ENCODE measurements around the gene DHFR.

The DHFR gene

DNA sequence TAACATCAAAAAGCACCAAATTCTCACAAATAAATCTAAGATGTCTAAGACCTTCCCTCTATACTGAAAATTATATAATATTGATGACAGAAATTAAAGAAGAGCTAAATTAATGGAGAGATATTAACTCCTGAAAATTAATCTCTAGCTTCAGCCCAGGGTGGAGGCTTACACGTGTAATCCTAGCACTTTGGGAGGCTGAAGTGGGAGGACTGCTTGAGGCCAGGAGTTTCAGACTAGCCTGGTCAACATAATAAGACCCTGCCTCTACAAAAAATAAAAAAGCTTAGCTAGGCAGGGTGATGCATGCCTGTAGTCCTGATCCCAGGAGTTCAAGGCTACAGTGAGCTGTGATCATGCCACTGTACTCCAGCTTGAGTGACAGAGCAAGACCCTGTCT is 45.1 kb downstream of the DHFR start:
- TF ChIP-seq, protein P1, sequence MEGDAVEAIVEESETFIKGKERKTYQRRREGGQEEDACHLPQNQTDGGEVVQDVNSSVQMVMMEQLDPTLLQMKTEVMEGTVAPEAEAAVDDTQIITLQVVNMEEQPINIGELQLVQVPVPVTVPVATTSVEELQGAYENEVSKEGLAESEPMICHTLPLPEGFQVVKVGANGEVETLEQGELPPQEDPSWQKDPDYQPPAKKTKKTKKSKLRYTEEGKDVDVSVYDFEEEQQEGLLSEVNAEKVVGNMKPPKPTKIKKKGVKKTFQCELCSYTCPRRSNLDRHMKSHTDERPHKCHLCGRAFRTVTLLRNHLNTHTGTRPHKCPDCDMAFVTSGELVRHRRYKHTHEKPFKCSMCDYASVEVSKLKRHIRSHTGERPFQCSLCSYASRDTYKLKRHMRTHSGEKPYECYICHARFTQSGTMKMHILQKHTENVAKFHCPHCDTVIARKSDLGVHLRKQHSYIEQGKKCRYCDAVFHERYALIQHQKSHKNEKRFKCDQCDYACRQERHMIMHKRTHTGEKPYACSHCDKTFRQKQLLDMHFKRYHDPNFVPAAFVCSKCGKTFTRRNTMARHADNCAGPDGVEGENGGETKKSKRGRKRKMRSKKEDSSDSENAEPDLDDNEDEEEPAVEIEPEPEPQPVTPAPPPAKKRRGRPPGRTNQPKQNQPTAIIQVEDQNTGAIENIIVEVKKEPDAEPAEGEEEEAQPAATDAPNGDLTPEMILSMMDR (IDR thresholded peaks at IDR 0.05; ENCODE audit: insufficient read depth, low read length, poor library complexity, severe bottlenecking) = no peak
- no peak for DNase-seq (ENCODE audit: extremely low read depth, insufficient read length)
- H3K36me3 ChIP-seq (ENCODE audit: control insufficient read depth, insufficient read depth, low read length) = no peaks in the 10 kb centered on the region
- H3K4me3 ChIP-seq (replicated peaks; ENCODE audit: low read depth, low read length) = no peak overlapping the region
- no peaks in the 10 kb centered on the region for H3K27me3 ChIP-seq (replicated peaks; ENCODE audit: control insufficient read depth, insufficient read depth, low read length)

DNA sequence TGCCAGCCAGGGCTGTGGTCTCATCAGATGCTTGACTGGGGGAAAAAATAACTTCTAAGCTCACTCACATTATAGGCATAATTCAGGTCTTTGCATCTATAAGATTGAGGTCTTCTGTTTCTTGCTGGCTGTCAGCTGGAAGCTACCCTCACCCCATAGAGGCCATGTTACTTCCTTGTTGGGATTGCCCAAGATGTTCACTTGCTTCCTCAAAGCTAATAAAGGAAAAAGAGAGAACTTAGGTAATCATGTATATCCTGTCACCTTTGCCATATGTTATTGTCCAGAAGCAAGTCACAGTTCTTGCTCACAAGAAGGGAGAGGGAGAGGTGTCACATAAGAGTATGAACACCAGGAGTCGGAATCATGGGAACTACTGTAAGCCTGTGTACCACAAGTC is 46.1 kb downstream of the DHFR start:
- H3K36me3 ChIP-seq (ENCODE audit: control insufficient read depth, insufficient read depth, low read length) = no peaks in the 10 kb centered on the region
- DNase-seq (ENCODE audit: extremely low read depth, insufficient read length) = no peak
- H3K27me3 ChIP-seq (replicated peaks; ENCODE audit: control insufficient read depth, insufficient read depth, low read length) = no peaks in the 10 kb centered on the region
- TF ChIP-seq, protein P1 (IDR thresholded peaks at IDR 0.05; ENCODE audit: insufficient read depth, low read length, poor library complexity, severe bottlenecking) = no peak
- H3K4me3 ChIP-seq (replicated peaks; ENCODE audit: low read depth, low read length) = no peak overlapping the region

DNA sequence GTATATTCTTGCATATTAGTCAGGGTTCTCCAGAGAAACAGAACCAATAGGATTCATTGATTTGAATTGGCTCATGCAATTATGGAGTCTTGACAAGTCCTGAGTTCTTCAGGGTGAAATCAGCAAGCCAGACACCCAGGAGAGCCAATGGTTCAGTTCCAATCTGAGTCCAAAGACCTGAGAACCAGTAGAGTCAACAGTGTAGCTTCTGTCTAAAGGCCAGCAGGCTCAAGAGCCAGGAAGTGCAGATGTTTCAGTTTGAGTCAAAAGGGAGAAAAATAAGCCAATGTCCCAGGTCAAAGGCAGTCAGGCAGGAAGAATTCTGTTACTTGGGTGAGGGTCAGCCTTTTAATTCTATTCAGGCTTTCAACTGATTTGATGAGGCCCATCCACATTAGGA is 47.0 kb downstream of the DHFR start:
- no peaks in the 10 kb centered on the region for H3K36me3 ChIP-seq (ENCODE audit: control insufficient read depth, insufficient read depth, low read length)
- no peaks in the 10 kb centered on the region for H3K27me3 ChIP-seq (replicated peaks; ENCODE audit: control insufficient read depth, insufficient read depth, low read length)
- H3K4me3 ChIP-seq (replicated peaks; ENCODE audit: low read depth, low read length) = no peak overlapping the region
- DNase-seq (ENCODE audit: extremely low read depth, insufficient read length) = peak; percentile 35
- TF ChIP-seq, protein P1 (IDR thresholded peaks at IDR 0.05; ENCODE audit: insufficient read depth, low read length, poor library complexity, severe bottlenecking) = no peak

DNA sequence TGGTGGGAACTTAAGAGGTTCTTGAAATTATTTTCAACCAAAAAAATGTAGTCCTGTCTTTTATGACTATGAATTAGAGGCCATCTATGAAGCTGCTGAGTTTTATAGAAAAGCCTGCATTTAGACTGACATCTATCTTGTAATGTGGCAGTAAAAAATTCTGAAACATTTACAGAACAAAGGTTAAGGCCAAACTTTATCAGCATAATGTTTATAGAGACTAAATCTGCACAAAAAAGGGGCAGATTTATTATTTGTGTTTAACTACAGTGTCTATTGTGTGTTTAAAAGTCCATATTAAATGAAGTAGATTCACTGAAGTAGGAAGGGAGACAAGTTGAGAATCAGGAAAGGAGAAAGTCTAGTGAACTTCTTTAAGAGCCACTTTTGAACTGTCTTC is 47.4 kb downstream of the DHFR start:
- no peak for DNase-seq (ENCODE audit: extremely low read depth, insufficient read length)
- no peak overlapping the region for H3K4me3 ChIP-seq (replicated peaks; ENCODE audit: low read depth, low read length)
- TF ChIP-seq, protein P1 (IDR thresholded peaks at IDR 0.05; ENCODE audit: insufficient read depth, low read length, poor library complexity, severe bottlenecking) = no peak
- no peaks in the 10 kb centered on the region for H3K36me3 ChIP-seq (ENCODE audit: control insufficient read depth, insufficient read depth, low read length)
- no peaks in the 10 kb centered on the region for H3K27me3 ChIP-seq (replicated peaks; ENCODE audit: control insufficient read depth, insufficient read depth, low read length)

DNA sequence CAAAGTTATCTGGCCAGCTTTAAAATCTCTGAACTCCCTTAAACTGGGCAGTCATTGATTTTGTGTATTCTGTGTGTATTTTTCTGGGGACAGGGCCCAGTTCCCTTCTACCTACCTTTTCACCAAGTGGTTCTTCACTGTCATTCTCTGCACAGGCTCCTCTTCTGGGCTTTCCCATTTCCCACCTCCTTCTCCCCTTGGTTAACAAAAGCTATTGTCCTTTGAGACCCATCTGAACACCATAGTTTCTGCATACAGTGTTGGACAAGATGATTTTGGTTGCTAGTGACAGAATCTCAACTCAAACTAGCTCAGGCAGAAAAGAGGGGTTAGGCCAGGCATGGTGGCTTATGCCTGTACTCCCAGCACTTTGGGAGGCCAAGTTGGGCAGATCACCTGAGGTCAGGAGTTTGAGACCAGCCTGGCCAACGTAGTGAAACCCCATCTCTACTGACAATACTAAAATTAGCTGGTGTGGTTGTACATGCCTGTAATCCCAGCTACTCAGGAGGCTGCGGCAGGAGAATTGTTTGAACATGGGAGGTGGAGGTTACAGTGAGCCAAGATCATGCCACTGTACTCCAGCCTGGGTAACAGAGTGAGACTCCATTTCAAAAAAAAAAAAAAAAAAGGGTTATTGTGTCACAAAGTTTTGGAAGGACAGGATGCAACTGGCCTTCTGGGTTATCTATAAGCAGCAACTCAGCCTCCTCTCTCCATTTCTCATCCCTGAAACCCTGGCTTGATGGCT is 53.7 kb downstream of the DHFR start:
- no peak for DNase-seq (ENCODE audit: extremely low read depth, insufficient read length)
- TF ChIP-seq, protein P1 (IDR thresholded peaks at IDR 0.05; ENCODE audit: insufficient read depth, low read length, poor library complexity, severe bottlenecking) = no peak
- no peaks in the 10 kb centered on the region for H3K27me3 ChIP-seq (replicated peaks; ENCODE audit: control insufficient read depth, insufficient read depth, low read length)
- H3K4me3 ChIP-seq (replicated peaks; ENCODE audit: low read depth, low read length) = no peak overlapping the region
- H3K36me3 ChIP-seq (ENCODE audit: control insufficient read depth, insufficient read depth, low read length) = no peaks in the 10 kb centered on the region

DNA sequence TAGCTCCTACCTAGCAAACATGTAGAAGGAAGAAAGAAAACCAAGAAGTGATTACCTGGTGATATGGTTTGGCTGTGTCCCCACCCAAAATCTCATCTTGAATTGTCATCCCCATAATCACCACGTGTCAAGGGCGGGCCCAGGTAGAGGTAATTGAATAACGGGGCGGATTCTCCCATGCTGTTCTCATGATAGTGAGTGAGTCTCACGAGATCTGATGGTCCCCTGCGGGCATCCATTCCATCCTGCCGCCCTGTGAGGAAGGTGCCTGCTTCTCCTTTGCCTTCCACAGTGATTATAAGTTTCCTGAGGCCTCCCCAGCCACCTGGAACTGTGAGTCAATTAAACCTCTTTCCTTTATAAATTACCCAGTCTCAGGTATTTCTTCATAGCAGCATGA is 57.3 kb downstream of the DHFR start:
- DNase-seq (ENCODE audit: extremely low read depth, insufficient read length) = no peak
- TF ChIP-seq, protein P1 (IDR thresholded peaks at IDR 0.05; ENCODE audit: insufficient read depth, low read length, poor library complexity, severe bottlenecking) = no peak
- Histone ChIP-seq H3K4me3 (replicated peaks; ENCODE audit: low read depth, low read length) (no peak overlapping the region), H3K27me3 (replicated peaks; ENCODE audit: control insufficient read depth, insufficient read depth, low read length) (no peaks in the 10 kb centered on the region), H3K36me3 (ENCODE audit: control insufficient read depth, insufficient read depth, low read length) (no peaks in the 10 kb centered on the region)

All from GM06990 (cell line).